ENCODE results near the gene GNB1L.

Gene GNB1L

GRCh38 chr22:19854778-19855503 is at the start of gene GNB1L, which contains the start of gene RTL10:
Gene GNB1L (minus strand): TSS chr22:19854874. CDS start chr22:19821355, 33,519 bp downstream.
Gene RTL10 (minus strand): TSS chr22:19854874. CDS start chr22:19852261, 2,613 bp downstream.
- DNase-seq: peak; percentile 76

- no peak for DNase-seq
Measured at GRCh38 chr22:19904174-19904856, 49.6 kb upstream of the GNB1L start.

DNA sequence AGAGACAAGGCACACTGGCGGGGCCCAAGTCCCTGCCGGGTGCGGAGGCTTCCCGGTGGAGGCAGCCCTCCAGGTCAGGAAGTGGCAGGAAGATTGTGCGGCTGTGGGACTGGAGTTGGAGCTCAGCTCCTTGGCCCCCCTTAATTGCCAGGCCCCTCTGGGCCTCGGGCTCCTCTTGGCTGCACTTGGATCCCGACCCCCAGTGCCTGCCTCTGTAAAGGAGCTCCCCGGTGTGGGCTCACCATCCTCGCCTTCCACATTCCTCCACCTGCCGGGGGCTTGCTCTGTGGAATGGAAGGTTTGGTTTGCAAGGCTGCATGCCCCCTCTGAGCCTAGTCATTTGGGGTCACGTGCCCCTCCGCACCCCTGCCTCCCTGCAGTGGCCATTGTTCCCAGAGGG is 48.8 kb upstream of the GNB1L start:
- DNase-seq: no peak

GRCh38 chr22:19903031-19903430 is 48.4 kb upstream of the GNB1L start:
- DNase-seq: no peak

DNA sequence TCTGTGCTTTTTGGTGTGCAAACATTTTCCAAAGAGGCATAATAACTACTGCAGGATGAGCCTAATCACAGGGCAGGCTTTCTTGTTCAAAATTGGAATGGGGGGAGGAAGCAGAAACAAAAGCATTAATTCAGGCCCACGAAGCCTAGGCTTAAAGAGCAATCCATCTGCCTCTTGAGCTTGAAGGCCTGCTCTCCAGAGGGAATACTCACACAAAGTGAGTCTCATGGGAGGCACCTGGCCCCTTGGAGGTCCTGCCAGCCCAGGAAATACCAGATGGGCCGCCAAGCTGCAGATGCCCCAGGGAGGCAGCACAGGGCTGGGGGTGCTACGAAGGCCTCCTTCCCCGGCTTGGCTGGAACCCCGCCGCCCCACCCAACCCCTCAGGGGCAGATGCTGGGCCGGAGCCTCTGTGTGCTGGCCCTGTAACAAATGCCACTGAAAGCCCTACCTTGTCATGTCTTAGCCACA is 47.6 kb upstream of the GNB1L start:
- no peak for DNase-seq

- no peak for DNase-seq
Measured at GRCh38 chr22:19901577-19902244, 47.0 kb upstream of the GNB1L start.

GRCh38 chr22:19900707-19901436 is 46.2 kb upstream of the GNB1L start:
- DNase-seq: no peak

GRCh38 chr22:19898831-19899567 is 44.3 kb upstream of the GNB1L start:
- DNase-seq: no peak

DNA sequence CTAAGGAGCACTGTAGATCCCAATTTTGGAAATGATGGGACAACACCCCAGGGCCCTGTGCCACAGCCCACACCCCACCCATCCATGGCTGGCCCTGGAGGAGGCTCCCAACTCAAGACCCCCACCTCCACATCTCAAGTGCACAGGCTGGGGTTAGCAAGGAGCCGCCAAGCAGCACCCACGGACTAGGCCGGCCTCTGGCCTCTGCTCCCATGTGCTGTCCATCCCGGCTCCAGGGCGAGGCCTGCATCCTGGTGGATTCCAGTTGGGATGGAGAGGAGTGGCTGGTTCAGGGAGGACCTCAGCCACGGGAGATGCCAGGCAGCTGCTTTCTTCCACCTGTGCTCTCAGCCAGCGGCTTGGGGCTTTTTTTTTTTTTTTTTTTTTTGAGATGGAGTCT is 43.5 kb upstream of the GNB1L start:
- no peak for DNase-seq

DNA sequence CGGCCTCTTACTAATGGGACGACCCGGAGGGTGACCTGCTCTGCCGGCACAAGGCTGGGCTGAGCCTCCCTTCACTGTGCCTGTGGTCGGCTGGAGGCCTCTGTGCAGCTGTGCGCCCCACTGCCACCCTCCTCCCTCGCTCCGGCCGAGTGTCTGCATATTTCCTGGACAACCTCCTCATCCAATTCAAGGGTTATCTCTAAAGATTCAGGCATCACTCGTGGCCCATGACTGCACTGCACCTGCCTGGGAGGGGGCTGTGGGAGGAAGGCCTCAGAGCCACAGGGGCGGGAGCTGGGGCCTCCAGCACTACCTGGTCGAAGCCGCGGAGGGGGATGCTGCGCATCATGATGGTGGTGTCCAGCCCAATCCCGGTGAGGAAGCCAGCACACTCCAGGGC is 43.1 kb upstream of the GNB1L start:
- DNase-seq: no peak

- DNase-seq: no peak
Measured at GRCh38 chr22:19896665-19897355, 42.1 kb upstream of the GNB1L start.

DNA sequence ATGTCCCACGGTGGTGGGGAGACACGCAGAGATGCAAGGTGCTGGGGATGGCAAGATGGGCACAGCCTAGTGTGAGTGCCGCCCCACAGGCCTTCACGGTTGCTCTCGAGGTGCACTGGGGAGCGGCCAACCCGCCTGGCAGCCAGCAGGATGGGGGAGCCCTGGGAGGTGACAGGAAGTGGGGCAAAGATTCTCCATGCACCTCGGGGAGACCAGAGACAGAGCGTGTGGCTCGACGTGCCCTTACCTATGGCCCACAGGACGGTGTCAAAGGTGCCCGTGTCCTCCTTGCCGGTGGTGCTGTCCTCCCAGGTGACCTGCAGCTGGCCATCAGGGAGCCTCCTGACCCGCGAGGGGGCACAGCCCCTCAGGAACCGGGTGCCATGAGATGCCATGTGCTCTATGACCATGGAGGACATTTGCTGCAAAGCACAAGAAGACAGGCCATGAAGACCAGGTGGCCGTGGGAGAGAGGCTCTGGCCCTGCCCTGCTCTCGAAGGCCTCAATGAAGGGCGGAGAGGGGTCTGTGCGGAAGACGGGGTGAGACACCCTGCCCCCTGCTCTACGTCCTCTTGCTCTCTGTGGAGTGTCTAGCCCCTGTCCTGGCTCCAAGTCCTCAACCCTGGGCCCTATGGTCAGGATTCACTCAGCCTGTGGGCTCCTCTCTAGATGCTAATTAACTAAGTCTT is 40.6 kb upstream of the GNB1L start:
- no peak for DNase-seq

GRCh38 chr22:19893363-19893762 is 38.7 kb upstream of the GNB1L start:
- DNase-seq: no peak

- no peak for DNase-seq
Measured at GRCh38 chr22:19892925-19893324, 38.3 kb upstream of the GNB1L start.

DNA sequence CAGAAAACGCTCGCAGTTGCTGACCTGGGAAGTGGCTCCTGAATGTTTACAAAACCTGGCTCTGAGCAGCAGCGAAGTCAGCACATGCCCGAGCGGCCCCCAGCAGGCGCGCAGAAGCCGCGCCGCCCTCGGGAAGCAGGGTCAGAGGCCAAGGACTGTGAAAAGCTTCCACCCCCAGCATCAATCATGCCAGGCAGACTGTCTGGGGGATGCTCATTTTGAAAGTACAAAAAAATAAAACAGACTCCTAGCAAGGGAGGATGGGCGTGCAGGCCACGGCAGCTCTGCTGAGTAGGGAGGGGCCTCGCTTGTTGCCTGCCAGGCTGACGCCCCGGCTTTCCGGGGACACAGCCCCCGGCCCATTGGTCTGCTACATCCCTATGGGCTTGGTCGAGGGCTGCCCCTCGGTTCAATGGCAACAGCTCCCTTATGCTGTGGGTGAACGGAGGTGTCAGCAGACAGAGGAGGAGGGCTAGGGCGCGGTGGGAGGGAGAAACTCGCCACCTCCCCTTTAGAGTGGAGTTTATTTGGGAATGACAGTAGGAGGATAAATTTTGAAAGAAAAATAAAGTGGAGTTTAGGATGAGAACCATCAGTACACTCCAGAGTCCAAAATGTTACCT is 37.7 kb upstream of the GNB1L start:
- no peak for DNase-seq

DNA sequence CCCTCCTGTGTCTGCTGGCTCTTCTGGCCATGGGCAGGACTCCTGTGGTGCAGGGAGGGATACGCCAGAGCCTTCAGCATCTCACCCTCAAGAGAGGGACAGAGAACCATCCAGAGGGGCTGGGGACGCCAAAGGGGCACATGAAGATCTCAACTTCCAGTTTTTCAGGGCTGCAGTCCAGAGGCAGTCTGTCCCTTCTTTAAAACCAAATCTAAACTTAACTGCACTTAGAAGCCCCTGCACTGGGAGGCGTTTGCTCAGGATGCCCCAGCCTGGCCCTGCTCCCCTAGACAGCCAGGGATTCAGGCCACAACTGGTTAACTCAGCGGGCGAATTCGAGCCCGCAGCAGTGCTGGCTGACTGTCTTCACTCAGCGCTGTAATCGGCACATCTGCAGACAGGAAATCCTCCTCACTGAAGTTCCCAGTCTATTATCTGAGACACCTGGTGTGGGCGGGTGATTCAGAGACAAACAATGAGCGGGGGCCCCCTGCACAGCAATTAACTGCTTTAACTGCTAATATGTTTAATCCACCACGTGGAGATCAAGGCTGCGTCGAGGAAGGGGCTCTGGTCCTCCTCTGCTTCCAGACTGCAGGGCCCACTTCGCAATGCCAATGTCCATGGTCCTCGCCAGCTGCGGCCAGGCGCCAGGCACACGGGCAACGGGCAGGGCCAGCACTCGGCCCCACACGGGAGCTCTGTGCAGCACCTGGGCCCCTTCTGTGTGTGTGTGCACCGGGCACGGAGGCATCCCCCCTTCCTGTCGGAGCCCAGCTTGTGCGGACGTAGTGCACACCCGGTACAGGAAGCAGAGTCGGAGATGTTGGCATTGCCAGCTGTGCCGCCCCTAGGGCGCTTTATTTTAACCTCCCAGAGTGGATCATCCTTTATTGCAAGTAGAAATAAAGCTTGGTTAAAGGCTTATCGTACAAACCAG is 36.9 kb upstream of the GNB1L start:
- peak; percentile 32 for DNase-seq

DNA sequence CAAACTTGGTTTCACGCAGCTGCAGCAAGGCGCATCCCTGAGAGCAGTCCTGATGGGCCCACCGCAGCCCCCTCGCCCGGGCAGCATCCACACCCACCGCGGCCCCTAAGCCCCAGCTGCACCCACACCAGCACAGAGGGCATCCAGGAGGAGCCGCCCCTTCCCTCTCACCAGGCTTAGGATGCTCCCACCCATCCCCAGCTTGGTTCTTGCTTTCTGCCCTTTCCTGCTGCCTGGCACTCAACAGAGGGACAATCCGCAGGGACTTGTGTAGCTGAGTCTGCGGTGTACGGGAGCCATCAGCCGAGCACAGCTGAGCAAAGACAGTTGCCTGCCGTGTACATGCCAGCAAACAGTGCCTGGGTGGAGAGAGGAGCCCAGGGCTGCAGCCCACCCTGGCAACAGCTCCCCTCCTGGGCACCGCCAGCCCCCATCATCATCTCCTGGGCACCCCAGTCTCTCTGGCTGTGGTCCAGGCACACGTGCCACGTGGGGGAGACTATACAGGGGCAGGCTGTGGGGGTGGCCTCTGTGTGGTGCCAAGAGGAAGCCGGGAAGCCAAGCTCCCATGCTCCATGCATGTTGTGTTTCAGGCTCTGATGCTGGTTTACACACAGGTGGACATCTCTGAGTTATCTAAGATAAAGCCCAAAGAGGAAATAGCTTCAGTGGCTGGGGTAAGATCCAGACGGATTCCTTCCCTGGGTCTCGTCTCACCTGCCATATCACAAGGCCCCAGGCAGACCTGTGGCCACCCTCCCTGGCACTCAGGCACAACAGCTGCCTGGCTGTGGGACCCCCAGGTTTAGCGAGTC is 36.0 kb upstream of the GNB1L start:
- no peak for DNase-seq

- no peak for DNase-seq
Measured at GRCh38 chr22:19889951-19890350, 35.3 kb upstream of the GNB1L start.

All from NCI-H2029 treated with DMSO at 0.1 percent for 48 hours (cell line).